Mammary epithelial cell (primary cell): ENCODE results near the gene DOCK6.

ENCODE experiments used
- CTCF ChIP-seq, 2 donors: IDR thresholded peaks in 1 of 2; conservative IDR thresholded peaks in 1 of 2; 2 replicates each; pipeline ENCODE4 v1.5.1; 2011 to 2012; ENCODE audit warnings: inconsistent platforms in 2 of 2, low read length in 2 of 2, mild to moderate bottlenecking in 2 of 2, control low read depth in 1 of 2, low read depth in 1 of 2; ENCODE audit not compliant: insufficient read depth in 1 of 2; ENCODE audit errors: extremely low read depth in 1 of 2
- EZH2 ChIP-seq: IDR thresholded peaks from 2 replicates; pipeline ENCODE4 v1.6.1; 2012; ENCODE audit warnings: low read length, inconsistent platforms, borderline replicate concordance

DNA sequence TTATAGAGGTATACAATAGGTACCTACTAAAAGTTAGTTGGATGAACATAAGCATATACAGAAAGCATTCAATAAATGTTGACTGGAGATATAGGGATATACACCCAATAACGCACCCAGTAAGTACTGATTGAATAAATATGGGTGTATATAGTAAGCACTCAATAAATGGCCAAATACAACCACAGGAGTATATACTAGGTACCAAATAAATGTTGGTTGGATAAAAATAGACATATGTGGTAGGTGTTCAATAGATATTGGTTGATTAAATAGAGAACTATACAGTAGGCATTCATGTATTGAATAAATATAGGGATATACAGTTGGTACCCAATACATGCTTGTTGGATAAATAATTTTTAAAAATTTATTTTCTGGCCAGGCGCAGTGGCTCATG is 13.5 kb downstream of the DOCK6 start:
- no peak for TF ChIP-seq EZH2
- TF ChIP-seq CTCF (conservative IDR thresholded peaks at IDR 0.05 in 1 of 2, IDR thresholded peaks at IDR 0.05 in 1 of 2; ENCODE audit: extremely low read depth in 1 of 2, insufficient read depth in 1 of 2, low read depth in 1 of 2, low read length in 2 of 2), result no peak
